Neural cell (in vitro differentiated cells): Measurements from ENCODE around the gene CLIC1. TPM values are rescaled to one million over a fixed set of nuclear protein-coding genes. Genes with fewer than 3 reads are reported as not detected.

Source experiments
- H2AFZ ChIP-seq: fragments of 200-600, 300-800 bp; sonication (generic), shearing (Covaris generic); 2 replicates; pipeline ENCODE4 v1.6.0; 2014; ENCODE audit warnings: low read depth, mild to moderate bottlenecking, antibody characterized with exemption, low read length, moderate library complexity
- H3F3A ChIP-seq: fragments of 200-600 bp; shearing (Covaris generic); 2 replicates; pipeline ENCODE4 v1.6.1; 2016; ENCODE audit warnings: mild to moderate bottlenecking, moderate library complexity, mixed read lengths, antibody characterized with exemption, low read length; ENCODE audit not compliant: insufficient read depth, poor library complexity, severe bottlenecking
- H3K27ac ChIP-seq: fragments of 200-600, 300-800 bp; sonication (generic), shearing (Covaris generic); 2 replicates; pipeline ENCODE4 v1.5.1; 2014; ENCODE audit warnings: mild to moderate bottlenecking, low read length, moderate library complexity
- H3K27me3 ChIP-seq: fragments of 300-800, 200-600 bp; sonication (generic), shearing (Covaris generic); 2 replicates; pipeline ENCODE4 v1.6.0; 2014; ENCODE audit warnings: mild to moderate bottlenecking, low read depth, low read length, moderate library complexity; ENCODE audit not compliant: insufficient read depth
- H3K36me3 ChIP-seq: fragments of 300-800, 200-600 bp; sonication (generic), shearing (Covaris generic); 2 replicates; pipeline ENCODE4 v1.5.1; 2014; ENCODE audit warnings: mild to moderate bottlenecking, antibody characterized with exemption, low read length, moderate library complexity; ENCODE audit not compliant: insufficient read depth
- H3K4me2 ChIP-seq: fragments of 300-800, 200-600 bp; sonication (generic), shearing (Covaris generic); 2 replicates; pipeline ENCODE4 v1.6.0; 2014; ENCODE audit warnings: mild to moderate bottlenecking, low read length
- H3K4me3 ChIP-seq: fragments of 300-800, 200-600 bp; sonication (generic), shearing (Covaris generic); 2 replicates; pipeline ENCODE4 v1.5.1; 2014; ENCODE audit warnings: mild to moderate bottlenecking, low read length, moderate library complexity
- H3K79me2 ChIP-seq: fragments of 200-600 bp; shearing (Covaris generic); replicated peaks from 2 replicates; pipeline ENCODE4 v1.6.0; 2014; ENCODE audit warnings: mild to moderate bottlenecking, low read length, moderate library complexity; ENCODE audit not compliant: insufficient read depth
- H3K9ac ChIP-seq: fragments of 300-800, 200-600 bp; sonication (generic), shearing (Covaris generic); 2 replicates; pipeline ENCODE4 v1.6.1; 2016; ENCODE audit warnings: mild to moderate bottlenecking, low read length, mixed read lengths
- H3K9me2 ChIP-seq: fragments of 200-600 bp; shearing (Covaris generic); 2 replicates; pipeline ENCODE4 v1.6.1; 2016; ENCODE audit warnings: mild to moderate bottlenecking, low read length, mixed read lengths; ENCODE audit not compliant: insufficient read depth
- H3K9me3 ChIP-seq: fragments of 200-600, 300-800 bp; sonication (generic), shearing (Covaris generic); 2 replicates; pipeline ENCODE4 v1.6.1; 2016; ENCODE audit warnings: mild to moderate bottlenecking, mixed run types, low read length, moderate library complexity, mixed read lengths
- H4K20me1 ChIP-seq: fragments of 200-600 bp; shearing (Covaris generic); 2 replicates; pipeline ENCODE4 v1.6.1; 2016; ENCODE audit warnings: mild to moderate bottlenecking, mixed run types; ENCODE audit not compliant: insufficient read depth
- CTCF ChIP-seq: fragments of 450-650 bp; IDR thresholded peaks from 2 replicates; pipeline ENCODE4 v1.5.1; 2014; ENCODE audit warnings: antibody characterized with exemption, mild to moderate bottlenecking, moderate library complexity; ENCODE audit not compliant: poor library complexity, severe bottlenecking
- EP300 ChIP-seq: fragments of 450-650 bp; conservative IDR thresholded peaks from 2 replicates; pipeline ENCODE4 v1.6.1; 2014; ENCODE audit warnings: antibody characterized with exemption, mild to moderate bottlenecking, moderate library complexity; ENCODE audit not compliant: poor library complexity, severe bottlenecking
- EZH2 ChIP-seq: fragments of 200-600, 300-800 bp; shearing (Covaris generic), sonication (generic); IDR thresholded peaks from 2 replicates; pipeline ENCODE4 v1.6.1; 2014; ENCODE audit warnings: antibody characterized with exemption, low read length, borderline replicate concordance, mild to moderate bottlenecking; ENCODE audit not compliant: insufficient read depth, poor library complexity, severe bottlenecking
- MXI1 ChIP-seq: fragments of 450-650 bp; conservative IDR thresholded peaks from 2 replicates; pipeline ENCODE4 v1.6.1; 2014; ENCODE audit warnings: antibody characterized with exemption, mild to moderate bottlenecking; ENCODE audit not compliant: poor library complexity, severe bottlenecking
- POLR2AphosphoS5 ChIP-seq: IDR thresholded peaks from 2 replicates; pipeline ENCODE4 v1.6.1; 2012
- RAD21 ChIP-seq: fragments of 450-650 bp; conservative IDR thresholded peaks from 2 replicates; pipeline ENCODE4 v1.6.1; 2014; ENCODE audit warnings: antibody characterized with exemption, mild to moderate bottlenecking, moderate library complexity
- REST ChIP-seq: IDR thresholded peaks from 2 replicates; pipeline ENCODE4 v1.6.1; 2012; ENCODE audit warnings: borderline replicate concordance
- SMC3 ChIP-seq: fragments of 450-650 bp; conservative IDR thresholded peaks from 2 replicates; pipeline ENCODE4 v1.6.1; 2014; ENCODE audit warnings: antibody characterized with exemption, mild to moderate bottlenecking, moderate library complexity; ENCODE audit not compliant: poor library complexity
- TAF1 ChIP-seq: IDR thresholded peaks from 2 replicates; pipeline ENCODE4 v1.6.1; 2012; ENCODE audit warnings: low read depth
- polyA plus RNA-seq: library from polyadenylated mRNA; depleted of rRNA; stranded (reverse); fragments of >200 nt; gene quantifications from 2 replicates; pipeline ENCODE4 v1.2.3, GENCODE V29; 2014

CLIC1 gene
- polyA plus RNA-seq, 1 donor from 2014 or later = 5.5 TPM

- H3K27me3 ChIP-seq = no peaks in the 10 kb centered on the region
- H3K9me3 ChIP-seq = no peaks in the 10 kb centered on the region
- H3K4me3 ChIP-seq = no peak overlapping the region
- H2AFZ ChIP-seq = no peak overlapping the region
- TF ChIP-seq RAD21 (no peak), EZH2 (no peak), REST (no peak), TAF1 (no peak), SMC3 (no peak)
- no peaks in the 10 kb centered on the region for H3F3A ChIP-seq
- H3K36me3 ChIP-seq = no peaks in the 10 kb centered on the region
- H3K9me2 ChIP-seq = no peaks in the 10 kb centered on the region
- no peaks in the 10 kb centered on the region for H3K79me2 ChIP-seq
- H4K20me1 ChIP-seq = no peaks in the 10 kb centered on the region
- no peak overlapping the region for H3K9ac ChIP-seq
- no peak overlapping the region for H3K27ac ChIP-seq
- no peak overlapping the region for H3K4me2 ChIP-seq
Observed at GRCh38 chr6:31762878-31763618, 26.7 kb upstream of the CLIC1 start.

- no peaks in the 10 kb centered on the region for H4K20me1 ChIP-seq
- no peak for TF ChIP-seq RAD21
- no peak within 1 kb of the TSS for H3K4me2 ChIP-seq
- H3K9me2 ChIP-seq = no peaks in the 10 kb centered on the region
- H3K36me3 ChIP-seq = no peaks in the 10 kb centered on the region
- H3K4me3 ChIP-seq = no peak within 1 kb of the TSS
- no peak within 1 kb of the TSS for H2AFZ ChIP-seq
- H3K79me2 ChIP-seq = no peaks in the 10 kb centered on the region
- H3K27ac ChIP-seq = no peak within 1 kb of the TSS
- no peaks in the 10 kb centered on the region for H3F3A ChIP-seq
- no peaks in the 10 kb centered on the region for H3K9me3 ChIP-seq
- H3K9ac ChIP-seq = no peak within 1 kb of the TSS
- H3K27me3 ChIP-seq = no peaks in the 10 kb centered on the region
Observed at GRCh38 chr6:31762356-31762755, 26.0 kb upstream of the CLIC1 start, which contains the start of gene SAPCD1. TSS of gene SAPCD1 (plus strand) at chr6:31762656. CDS start at chr6:31763055, 399 bp downstream.

- TF ChIP-seq RAD21 (no peak), MXI1 (no peak), REST (no peak), POLR2AphosphoS5 (no peak), CTCF (no peak), SMC3 (no peak), TAF1 (no peak), EP300 (no peak), EZH2 (no peak)
- no peaks in the 10 kb centered on the region for H3K27me3 ChIP-seq
- no peak overlapping the region for H3K4me2 ChIP-seq
- H3K9me2 ChIP-seq = no peaks in the 10 kb centered on the region
- no peak overlapping the region for H3K4me3 ChIP-seq
- H3K36me3 ChIP-seq = no peaks in the 10 kb centered on the region
- no peaks in the 10 kb centered on the region for H3K9me3 ChIP-seq
- no peaks in the 10 kb centered on the region for H4K20me1 ChIP-seq
- no peak overlapping the region for H3K27ac ChIP-seq
- H3F3A ChIP-seq = no peaks in the 10 kb centered on the region
- no peak overlapping the region for H2AFZ ChIP-seq
- no peaks in the 10 kb centered on the region for H3K79me2 ChIP-seq
- H3K9ac ChIP-seq = no peak overlapping the region
Observed at GRCh38 chr6:31761343-31761742, 25.0 kb upstream of the CLIC1 start.
